H9 (cell line): ENCODE measurements around the gene NPPC. TPM values are rescaled to one million over a fixed set of nuclear protein-coding genes. Genes with fewer than 3 reads are reported as not detected.

Experiments
- DNase-seq: peaks from one replicate; pipeline ENCODE4 v3.0.0-alpha.2; 2017
- H2AFZ ChIP-seq: one replicate; pipeline ENCODE4 v1.6.1; 2013; ENCODE audit warnings: mild to moderate bottlenecking, low read length, control low read depth, moderate library complexity
- H2AK5ac ChIP-seq: 2 replicates; pipeline ENCODE4 v1.6.1; 2013; ENCODE audit warnings: low read length, control low read depth, mixed read lengths; ENCODE audit not compliant: insufficient read length
- H2BK120ac ChIP-seq: one replicate; pipeline ENCODE4 v1.6.1; 2013; ENCODE audit warnings: low read depth, mild to moderate bottlenecking, low read length, control low read depth, inconsistent platforms; ENCODE audit not compliant: poor library complexity, severe bottlenecking
- H2BK12ac ChIP-seq: 2 replicates; pipeline ENCODE4 v1.6.1; 2013; ENCODE audit warnings: low read length, control low read depth, mixed read lengths, low read depth; ENCODE audit not compliant: insufficient read length
- H2BK15ac ChIP-seq: 2 replicates; pipeline ENCODE4 v1.6.1; 2013; ENCODE audit warnings: low read depth, low read length, control low read depth
- H2BK20ac ChIP-seq: one replicate; pipeline ENCODE4 v1.6.1; 2013; ENCODE audit warnings: low read depth, mild to moderate bottlenecking, low read length, control low read depth, inconsistent platforms; ENCODE audit not compliant: poor library complexity, severe bottlenecking
- H2BK5ac ChIP-seq: 2 replicates; pipeline ENCODE4 v1.6.1; 2013; ENCODE audit warnings: low read length, control low read depth, mixed read lengths; ENCODE audit not compliant: insufficient read length
- H3K14ac ChIP-seq: 2 replicates; pipeline ENCODE4 v1.6.1; 2013; ENCODE audit warnings: low read length, control low read depth; ENCODE audit not compliant: insufficient read depth
- H3K18ac ChIP-seq: 2 replicates; pipeline ENCODE4 v1.6.1; 2013; ENCODE audit warnings: low read depth, mild to moderate bottlenecking, mixed read lengths, low read length, control low read depth; ENCODE audit not compliant: insufficient read length
- H3K23ac ChIP-seq: 2 replicates; pipeline ENCODE4 v1.6.1; 2013; ENCODE audit warnings: low read length, control low read depth, mixed read lengths, low read depth; ENCODE audit not compliant: insufficient read length
- H3K23me2 ChIP-seq: 2 replicates; pipeline ENCODE4 v1.6.1; 2013; ENCODE audit warnings: low read depth, mild to moderate bottlenecking, mixed read lengths, low read length, control low read depth; ENCODE audit not compliant: insufficient read length, poor library complexity, severe bottlenecking
- H3K27ac ChIP-seq: 2 replicates; pipeline ENCODE4 v1.5.1; 2013; ENCODE audit warnings: low read length, control low read depth, mixed read lengths, low read depth; ENCODE audit not compliant: insufficient read length
- H3K27me3 ChIP-seq: 2 replicates; pipeline ENCODE4 v1.6.1; 2013; ENCODE audit warnings: low read length, control low read depth, inconsistent platforms; ENCODE audit not compliant: insufficient read depth
- H3K4ac ChIP-seq: 2 replicates; pipeline ENCODE4 v1.6.1; 2013; ENCODE audit warnings: low read depth, mild to moderate bottlenecking, control low read depth, inconsistent platforms, low read length, moderate library complexity
- H3K4me1 ChIP-seq: 2 replicates; pipeline ENCODE4 v1.6.1; 2013; ENCODE audit warnings: low read length, control low read depth, inconsistent platforms; ENCODE audit not compliant: insufficient read depth
- H3K4me2 ChIP-seq: 2 replicates; pipeline ENCODE4 v1.6.1; 2013; ENCODE audit warnings: low read length, control low read depth, mixed read lengths; ENCODE audit not compliant: insufficient read length, insufficient read depth
- H3K56ac ChIP-seq: 2 replicates; pipeline ENCODE4 v1.6.1; 2013; ENCODE audit warnings: low read depth, mild to moderate bottlenecking, mixed read lengths, low read length, control low read depth; ENCODE audit not compliant: insufficient read length
- H3K79me1 ChIP-seq: 2 replicates; pipeline ENCODE4 v1.6.1; 2013; ENCODE audit warnings: low read depth, mild to moderate bottlenecking, moderate library complexity, low read length, control low read depth, inconsistent platforms; ENCODE audit not compliant: insufficient read depth, poor library complexity, severe bottlenecking
- H3K79me2 ChIP-seq: 2 replicates; pipeline ENCODE4 v1.6.1; 2013; ENCODE audit warnings: low read length, control low read depth, inconsistent platforms; ENCODE audit not compliant: insufficient read depth
- H3K9ac ChIP-seq: 2 replicates; pipeline ENCODE4 v1.6.1; 2013; ENCODE audit warnings: low read length, control low read depth, mixed read lengths; ENCODE audit not compliant: insufficient read length; ENCODE audit errors: extremely low read depth
- H3K9me3 ChIP-seq: one replicate; pipeline ENCODE4 v1.6.1; 2013; ENCODE audit warnings: low read depth, low read length, inconsistent platforms; ENCODE audit not compliant: control insufficient read depth
- H3T11ph ChIP-seq: one replicate; pipeline ENCODE4 v1.6.1; 2013; ENCODE audit warnings: mild to moderate bottlenecking, low read length, control low read depth, inconsistent platforms
- H4K20me1 ChIP-seq: one replicate; pipeline ENCODE4 v1.6.1; 2013; ENCODE audit not compliant: control insufficient read depth, insufficient read length, insufficient read depth
- H4K5ac ChIP-seq: 2 replicates; pipeline ENCODE4 v1.6.1; 2013; ENCODE audit warnings: low read depth, mild to moderate bottlenecking, mixed read lengths, low read length, control low read depth; ENCODE audit not compliant: insufficient read length
- H4K8ac ChIP-seq: replicated peaks from 2 replicates; pipeline ENCODE4 v1.6.1; 2013; ENCODE audit warnings: low read length, control low read depth, mixed read lengths, low read depth; ENCODE audit not compliant: insufficient read length
- H4K91ac ChIP-seq: 2 replicates; pipeline ENCODE4 v1.6.1; 2013; ENCODE audit warnings: low read depth, mild to moderate bottlenecking, moderate library complexity, mixed read lengths, low read length, control low read depth; ENCODE audit not compliant: insufficient read length
- H3K27ac Mint-ChIP-seq, 3 experiments: 2 replicates in 2 of 3; 3 replicates in 1 of 3; pipeline ENCODE4 v1.8.0; 2020 to 2021; ENCODE audit warnings: mixed read lengths in 3 of 3, mild to moderate bottlenecking in 1 of 3, moderate library complexity in 1 of 3
- H3K27me3 Mint-ChIP-seq: 2 replicates; pipeline ENCODE4 v1.8.0; 2021; ENCODE audit warnings: low read depth, mild to moderate bottlenecking, moderate library complexity, mixed read lengths
- H3K36me3 Mint-ChIP-seq, 3 experiments: 2 replicates in 2 of 3; 3 replicates in 1 of 3; pipeline ENCODE4 v1.8.0; 2020 to 2021; ENCODE audit warnings: low read depth in 3 of 3, mixed read lengths in 3 of 3; ENCODE audit not compliant: insufficient read depth in 1 of 3
- H3K4me1 Mint-ChIP-seq, 2 experiments: 2 replicates each; pipeline ENCODE4 v1.8.0; 2020; ENCODE audit warnings: mixed read lengths in 2 of 2
- H3K4me3 Mint-ChIP-seq, 2 experiments: 2 replicates in 1 of 2; 3 replicates in 1 of 2; pipeline ENCODE4 v1.8.0; 2020 to 2021; ENCODE audit warnings: mild to moderate bottlenecking in 2 of 2, mixed read lengths in 2 of 2, moderate library complexity in 1 of 2
- H3K9me3 Mint-ChIP-seq, 2 experiments: 2 replicates in 1 of 2; 3 replicates in 1 of 2; pipeline ENCODE4 v1.8.0; 2020; ENCODE audit warnings: mild to moderate bottlenecking in 2 of 2, mixed read lengths in 2 of 2, moderate library complexity in 1 of 2
- CTCF ChIP-seq: fragments of 200-600 bp; sonication (generic); conservative IDR thresholded peaks from 3 replicates; pipeline ENCODE4 v1.8.0; 2021; ENCODE audit warnings: antibody characterized with exemption, mild to moderate bottlenecking
- WGBS: extraction: QIAGEN DNeasy Blood & Tissue Kit; methylation state at CpG from one replicate; pipeline ENCODE4 v1.1.7; 2013; ENCODE audit warnings: missing lambda C conversion rate, low lambda C conversion rate, mixed read lengths; ENCODE audit not compliant: insufficient read length; ENCODE audit errors: extremely low coverage; 5-methylcytosine and 5-hydroxymethylcytosine counted together
- total RNA-seq: library from RNA; stranded (reverse); gene quantifications from 2 replicates; pipeline ENCODE4 v1.2.1, GENCODE V29; 2021

Gene NPPC
- total RNA-seq, 1 experiment from 2014 or later, result 1.1 TPM

- H3K23me2 ChIP-seq, result no peaks in the 10 kb centered on the region
- H2BK120ac ChIP-seq, result no peak overlapping the region
- no peak overlapping the region for H3K27ac ChIP-seq
- H3K27ac Mint-ChIP-seq, result no peak overlapping the region
- H3K27me3 Mint-ChIP-seq, result peaks cover 5% of the 10 kb centered on the region
- no peak overlapping the region for H2BK12ac ChIP-seq
- H3K79me1 ChIP-seq, result no peaks in the 10 kb centered on the region
- whole genome bisulfite sequencing, result no CpG with 5 or more reads among the region's 5 CpGs
- H3K9ac ChIP-seq, result no peak overlapping the region
- H4K20me1 ChIP-seq, result no peaks in the 10 kb centered on the region
- H4K91ac ChIP-seq, result no peak overlapping the region
- H3T11ph ChIP-seq, result no peak overlapping the region
- no peaks in the 10 kb centered on the region for H3K27me3 ChIP-seq
- DNase-seq, result no peak
- no peak overlapping the region for H3K4ac ChIP-seq
- H3K79me2 ChIP-seq, result no peaks in the 10 kb centered on the region
- H3K4me3 Mint-ChIP-seq, result no peak overlapping the region
- no peaks in the 10 kb centered on the region; the same call in 1 of the 2 replicates for H3K4me1 ChIP-seq
- H3K18ac ChIP-seq, result no peak overlapping the region
- no peaks in the 10 kb centered on the region for H3K9me3 ChIP-seq
- H3K56ac ChIP-seq, result no peak overlapping the region
- no peak for TF ChIP-seq CTCF
- no peak overlapping the region for H4K5ac ChIP-seq
- H3K14ac ChIP-seq, result no peak overlapping the region
- no peak overlapping the region for H2BK15ac ChIP-seq
- H2AFZ ChIP-seq, result no peak overlapping the region
- H2AK5ac ChIP-seq, result no peak overlapping the region
- peaks cover 14 to 16% of the 10 kb centered on the region in 2 experiments for H3K4me1 Mint-ChIP-seq
- H3K4me2 ChIP-seq, result no peak overlapping the region
- H2BK5ac ChIP-seq, result no peak overlapping the region
- no peak overlapping the region for H3K23ac ChIP-seq
- no peaks in the 10 kb centered on the region for H3K9me3 Mint-ChIP-seq
- no peak overlapping the region for H2BK20ac ChIP-seq
- no peaks in the 10 kb centered on the region for H3K36me3 Mint-ChIP-seq
- no peak overlapping the region for H4K8ac ChIP-seq
These were observed 16.6 kb downstream of the NPPC start for GRCh38 chr2:231909631-231910030.
